GM21825 (cell line): ENCODE data around the gene SMIM33.
"Not testable (repeated sequence)": the region's sequence is repeated elsewhere in the genome, so short reads cannot be mapped to it uniquely, and the experiment has no call there.

Experiments
- ATAC-seq: cut with Tn5 transposase; IDR thresholded peaks from one replicate; pipeline ENCODE4 v1.9.1; 2021; ENCODE audit warnings: mild to moderate bottlenecking, moderate library complexity; ENCODE audit not compliant: unreplicated experiment

SMIM33 gene

GRCh38 chr5:139456776-139457175, 14.0 kb upstream of the SMIM33 start:
- no peak for ATAC-seq

GRCh38 chr5:139457241-139457640, 13.6 kb upstream of the SMIM33 start:
- no peak for ATAC-seq

GRCh38 chr5:139457653-139458306, 13.0 kb upstream of the SMIM33 start:
- ATAC-seq, result peak; percentile 31

- ATAC-seq, result peak; percentile 49
Observed at GRCh38 chr5:139458580-139459407, 12.0 kb upstream of the SMIM33 start.

GRCh38 chr5:139459451-139459934, 11.3 kb upstream of the SMIM33 start:
- no peak for ATAC-seq

GRCh38 chr5:139460455-139460854, 10.3 kb upstream of the SMIM33 start:
- ATAC-seq, result no peak

GRCh38 chr5:139461176-139461575, 9.6 kb upstream of the SMIM33 start:
- ATAC-seq, result no peak

- ATAC-seq, result no peak
Observed at GRCh38 chr5:139461698-139462097, 9.1 kb upstream of the SMIM33 start.

- no peak for ATAC-seq
Observed at GRCh38 chr5:139462586-139463276, 8.1 kb upstream of the SMIM33 start, which contains the start of gene ECSCR. Gene ECSCR, minus strand, starts transcription at chr5:139462743. Its CDS starts 73 bp downstream, at chr5:139462670.

GRCh38 chr5:139468421-139468931, 2.3 kb upstream of the SMIM33 start:
- ATAC-seq, result no peak

- no peak for ATAC-seq
Observed at GRCh38 chr5:139472386-139473030, 1.7 kb downstream of the SMIM33 start.

GRCh38 chr5:139473105-139473504, 2.3 kb downstream of the SMIM33 start:
- no peak for ATAC-seq

- no peak for ATAC-seq
Observed at GRCh38 chr5:139473565-139473964, 2.8 kb downstream of the SMIM33 start.

- no peak for ATAC-seq
Observed at GRCh38 chr5:139474890-139475791, 4.3 kb downstream of the SMIM33 start.

- no peak for ATAC-seq
Observed at GRCh38 chr5:139475865-139476617, 5.2 kb downstream of the SMIM33 start.

GRCh38 chr5:139478657-139479423, 8.0 kb downstream of the SMIM33 start:
- not testable (repeated sequence) for ATAC-seq

GRCh38 chr5:139479729-139480128, 8.9 kb downstream of the SMIM33 start:
- ATAC-seq, result not testable (repeated sequence)

GRCh38 chr5:139481122-139481533, 10.3 kb downstream of the SMIM33 start:
- no peak for ATAC-seq
